ENCODE data around the gene KDM6A.
"Not testable (repeated sequence)": the region's sequence is repeated elsewhere in the genome, so short reads cannot be mapped to it uniquely, and the experiment has no call there.

KDM6A gene

DNA sequence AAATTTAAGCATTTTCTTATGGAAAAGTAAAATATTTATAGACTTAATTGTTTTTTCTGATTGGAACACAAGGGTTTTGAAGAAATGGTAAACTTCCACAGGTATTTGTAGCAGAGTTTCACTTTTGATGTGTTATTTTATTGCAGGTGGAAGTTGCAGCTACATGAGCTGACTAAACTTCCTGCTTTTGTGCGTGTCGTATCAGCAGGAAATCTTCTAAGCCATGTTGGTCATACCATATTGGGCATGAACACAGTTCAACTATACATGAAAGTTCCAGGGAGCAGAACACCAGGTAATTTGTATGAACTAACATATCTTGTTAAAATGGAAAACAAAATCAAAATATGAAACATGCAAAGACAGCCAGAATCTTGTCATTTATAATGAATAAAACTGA is 210.3 kb downstream of the KDM6A start:
- DNase-seq (ENCODE audit: low spot score): no peak

DNA sequence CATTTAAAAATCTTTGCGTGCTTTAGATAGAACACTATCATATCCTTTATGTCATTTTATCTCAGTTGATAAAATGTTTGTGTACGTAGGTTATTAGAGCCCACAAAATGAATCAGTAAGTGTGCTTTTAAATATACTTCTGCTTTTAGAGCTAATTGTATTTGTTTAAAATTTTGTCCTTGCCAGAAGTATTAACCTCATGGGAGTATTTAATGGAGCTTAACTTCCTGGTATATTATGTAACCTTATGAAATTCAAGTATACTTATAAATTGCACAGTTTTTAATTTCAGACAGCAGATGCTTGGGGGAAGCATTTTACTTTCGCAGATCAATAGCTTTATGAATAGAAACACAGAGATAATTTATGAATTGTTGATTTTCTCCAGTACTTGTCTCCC is 237.5 kb downstream of the KDM6A start:
- no peak for DNase-seq (ENCODE audit: low spot score)

DNA sequence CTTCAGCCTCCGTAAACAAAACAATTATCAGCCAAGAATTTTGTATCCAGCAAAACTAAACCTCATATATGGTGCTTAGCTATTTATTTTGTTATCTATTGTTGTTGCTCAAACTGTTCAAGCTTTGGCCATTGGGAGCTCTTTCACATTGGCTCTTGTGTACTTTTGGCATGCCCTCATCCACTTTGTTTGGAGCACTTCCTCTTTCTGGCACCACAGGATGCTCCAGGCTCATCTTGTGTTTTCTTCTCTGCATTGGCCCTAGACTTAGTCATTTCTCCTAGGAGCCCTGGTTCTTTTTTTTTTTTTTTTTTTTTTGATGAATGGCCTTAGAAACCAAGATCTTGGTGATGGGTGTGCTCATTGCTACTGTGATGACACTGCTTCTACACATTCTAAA is 253.2 kb downstream of the KDM6A start:
- no peak for DNase-seq (ENCODE audit: low spot score)

DNA sequence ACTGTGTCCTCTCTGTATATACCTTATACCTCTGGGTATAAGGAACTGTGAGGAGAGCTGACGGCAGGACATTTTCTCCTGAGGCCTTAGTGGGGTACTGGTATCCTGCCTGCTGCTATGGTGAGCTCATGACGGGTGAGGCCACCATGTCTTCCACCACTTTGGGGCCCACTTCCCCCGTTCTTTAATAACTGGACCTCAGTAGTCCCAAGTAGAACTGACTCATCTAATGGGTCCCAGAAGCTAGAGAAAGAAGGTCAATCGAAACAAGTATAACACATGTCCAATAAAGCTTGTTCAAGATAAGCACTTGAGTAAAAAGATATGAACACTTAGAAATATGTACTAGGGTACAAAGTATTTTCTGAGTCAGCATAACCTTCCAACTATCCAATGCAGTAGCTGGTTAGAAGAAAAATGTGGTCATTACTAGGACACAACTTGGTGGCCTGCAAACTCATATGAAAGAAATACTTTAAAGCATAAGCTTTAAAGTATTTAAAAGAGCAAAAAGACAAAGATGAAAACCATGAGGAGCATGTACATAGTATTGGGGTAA is 256.0 kb downstream of the KDM6A start:
- no peak for DNase-seq (ENCODE audit: low spot score)

DNA sequence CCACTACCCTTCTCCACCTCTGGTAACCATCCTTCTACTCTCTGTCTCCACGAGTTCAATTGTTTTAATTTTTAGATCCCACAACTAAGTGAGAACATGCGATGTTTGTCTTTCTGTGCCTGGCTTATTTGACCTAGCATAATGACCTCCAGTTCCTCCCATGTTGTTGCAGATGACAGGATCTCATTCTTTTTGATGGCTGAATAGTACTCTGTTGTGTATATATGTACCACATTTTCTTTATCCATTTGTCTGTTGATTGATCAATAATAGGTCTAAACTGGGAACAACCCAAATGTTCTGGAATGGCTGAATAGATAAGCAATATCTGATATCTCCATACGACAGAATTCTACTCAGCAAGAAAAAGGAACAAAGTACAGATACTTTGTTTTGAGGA is 260.5 kb downstream of the KDM6A start:
- DNase-seq (ENCODE audit: low spot score): no peak

DNA sequence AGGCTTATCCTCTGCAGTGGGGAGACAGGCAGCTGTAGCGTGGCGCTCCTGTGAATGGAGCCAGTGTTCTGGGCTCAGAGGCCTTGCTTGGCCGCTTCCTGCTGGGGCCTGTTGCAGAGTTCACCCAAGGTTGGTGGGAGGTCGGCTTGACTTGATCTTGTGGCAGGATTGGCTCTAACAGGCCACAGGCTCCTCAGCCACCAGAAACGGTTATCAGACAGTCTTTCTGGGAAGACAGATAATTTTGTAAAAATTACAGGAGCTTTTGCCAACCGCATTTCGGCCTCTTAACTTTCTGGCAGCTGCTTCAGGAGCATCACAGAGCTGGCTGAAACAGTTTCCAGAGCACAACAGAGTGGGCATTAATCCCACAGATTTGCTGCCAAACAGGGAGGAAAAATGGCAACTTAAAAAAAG is 261.3 kb downstream of the KDM6A start:
- no peak for DNase-seq (ENCODE audit: low spot score)

DNA sequence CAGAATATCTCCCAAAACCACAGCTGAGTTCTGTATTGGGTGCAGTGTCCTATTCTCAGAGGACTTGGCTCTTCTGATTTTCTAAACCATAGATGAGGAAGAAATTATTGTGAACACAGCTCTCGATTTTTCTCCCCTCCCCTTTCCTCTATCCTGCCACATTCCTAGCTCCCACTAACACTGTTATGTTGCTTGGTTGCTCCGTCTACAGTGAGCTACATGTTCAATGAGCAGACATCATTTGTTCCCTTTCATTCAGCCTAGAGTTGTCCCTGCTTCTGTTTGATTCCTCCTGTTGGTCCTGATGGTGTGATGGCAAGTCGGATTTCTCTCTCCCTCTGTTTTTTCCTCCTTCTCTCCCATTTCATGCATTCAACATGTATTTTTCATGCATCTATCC is 261.8 kb downstream of the KDM6A start:
- no peak for DNase-seq (ENCODE audit: low spot score)

DNA sequence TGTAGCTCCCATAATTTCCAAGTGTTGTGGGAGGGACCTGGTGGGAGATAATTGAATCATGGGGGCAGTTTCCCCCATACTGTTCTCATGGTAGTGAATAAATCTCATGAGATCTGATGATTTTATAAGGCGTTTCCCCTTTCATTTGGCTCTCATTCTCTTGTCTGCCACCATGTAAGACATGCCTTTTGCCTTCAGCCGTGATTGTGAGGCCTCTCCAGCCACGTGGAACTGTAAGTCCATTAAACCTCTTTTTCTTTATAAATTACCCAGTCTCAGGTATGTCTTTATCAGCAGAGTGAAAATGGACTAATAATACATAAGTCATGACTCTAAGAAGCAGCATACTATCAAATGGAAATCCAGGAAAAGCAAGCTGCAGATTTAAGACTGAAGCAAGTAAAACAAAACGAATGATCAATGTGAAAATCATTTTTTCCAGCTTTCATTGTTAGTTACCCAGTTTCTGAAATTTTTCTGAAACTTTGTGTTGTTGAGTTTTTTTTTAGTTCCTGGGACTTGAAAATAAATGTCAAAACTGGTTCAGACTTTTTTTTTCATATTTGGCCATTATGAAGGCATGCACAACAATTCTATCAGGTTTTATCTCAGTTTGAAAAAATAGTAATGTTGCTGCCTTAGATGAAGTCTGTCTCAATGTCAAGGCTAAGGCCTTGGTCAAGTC is 262.5 kb downstream of the KDM6A start:
- not testable (repeated sequence) for DNase-seq (ENCODE audit: low spot score)

DNA sequence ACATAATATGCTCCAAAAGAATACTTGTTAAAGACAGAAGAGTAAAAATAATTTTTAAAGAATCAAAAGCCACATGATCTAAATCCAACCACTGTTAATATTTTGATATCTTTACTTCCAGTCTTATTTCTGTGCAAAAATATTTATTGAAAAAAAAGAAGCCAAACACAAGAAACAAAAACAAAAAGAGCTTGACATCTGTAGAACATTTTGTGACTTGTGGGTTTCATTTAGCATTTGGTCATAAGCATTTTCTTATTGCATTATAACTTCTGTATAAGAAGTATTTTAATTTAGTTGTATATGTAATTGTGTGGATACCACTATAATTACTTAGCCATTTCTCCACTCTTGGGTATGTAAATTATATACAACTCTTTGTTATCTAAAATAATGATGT is 264.5 kb downstream of the KDM6A start:
- no peak for DNase-seq (ENCODE audit: low spot score)

DNA sequence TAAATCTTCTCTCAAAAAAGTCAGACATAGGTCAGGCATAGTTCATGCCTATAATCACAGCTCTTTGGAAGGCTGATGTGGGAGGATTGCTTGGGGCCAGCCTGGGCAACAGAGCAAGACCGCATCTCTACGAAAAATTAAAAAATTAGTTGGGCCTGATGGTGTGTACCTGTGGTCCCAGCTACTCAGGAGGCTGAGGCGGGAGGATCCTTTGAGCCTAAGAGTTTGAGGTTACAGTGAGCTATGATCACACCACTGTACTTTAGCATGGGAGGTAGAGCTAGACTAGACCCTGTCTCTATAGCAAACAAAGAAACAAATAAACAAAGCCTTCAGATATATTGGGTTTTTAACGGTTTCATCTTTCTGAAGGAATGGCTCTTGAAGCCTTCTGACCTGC is 265.5 kb downstream of the KDM6A start:
- no peak for DNase-seq (ENCODE audit: low spot score)

DNA sequence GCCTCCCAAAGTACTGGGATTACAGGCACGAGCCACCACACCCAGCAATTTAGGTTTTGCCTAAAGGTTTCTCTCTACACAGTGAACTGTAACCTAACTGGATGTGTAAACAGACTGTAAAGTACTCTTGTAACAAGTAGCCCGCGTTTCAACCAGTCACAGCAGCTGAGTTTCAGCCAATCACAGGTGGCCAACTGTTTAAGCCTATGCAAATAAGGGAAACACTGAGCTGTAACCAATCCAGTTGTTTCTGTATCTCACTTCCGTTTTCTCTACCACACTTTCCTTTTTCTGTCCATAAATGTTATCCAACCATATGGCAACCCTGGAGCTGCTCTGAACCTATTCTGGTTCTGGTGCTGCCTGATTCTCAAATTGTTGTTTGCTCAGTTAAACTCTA is 267.8 kb downstream of the KDM6A start:
- no peak for DNase-seq (ENCODE audit: low spot score)

DNA sequence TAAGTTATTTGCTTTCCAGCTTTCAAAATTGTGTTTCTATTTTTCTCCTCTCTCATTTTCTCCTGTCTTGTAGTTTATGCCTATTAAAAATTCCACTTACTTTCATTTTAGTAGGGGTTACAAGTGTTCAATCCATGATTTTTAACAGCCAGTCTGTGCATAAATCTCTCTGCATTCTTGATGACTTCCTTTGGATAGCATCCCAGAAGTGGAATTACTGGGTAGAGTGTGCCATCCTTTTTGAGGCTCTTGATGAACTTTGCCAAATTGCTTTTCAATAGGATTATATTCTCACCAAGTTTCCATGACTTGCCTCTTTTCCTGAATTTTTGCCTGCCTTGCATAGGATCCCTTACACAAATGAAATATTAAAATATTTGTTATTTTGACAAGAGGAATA is 269.2 kb downstream of the KDM6A start:
- DNase-seq (ENCODE audit: low spot score): no peak

DNA sequence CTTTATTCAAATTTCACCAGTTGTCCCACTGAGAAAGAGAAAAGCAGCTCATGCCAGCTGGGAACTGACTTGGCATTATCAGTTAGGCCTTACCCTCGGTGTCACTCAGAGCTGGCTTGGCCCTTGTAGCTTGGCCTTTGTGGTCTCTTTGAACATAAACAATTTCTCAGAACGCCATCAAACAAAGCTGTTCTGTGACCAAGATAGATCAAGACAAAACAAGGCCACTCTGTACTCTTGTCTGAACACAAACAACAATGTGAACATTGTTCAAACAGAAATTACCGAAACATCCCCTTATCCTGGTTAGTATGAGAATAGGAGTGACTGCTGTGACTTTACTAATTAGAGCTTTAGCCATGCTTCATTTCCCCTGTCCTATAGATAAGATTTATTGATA is 270.5 kb downstream of the KDM6A start:
- DNase-seq (ENCODE audit: low spot score): no peak

DNA sequence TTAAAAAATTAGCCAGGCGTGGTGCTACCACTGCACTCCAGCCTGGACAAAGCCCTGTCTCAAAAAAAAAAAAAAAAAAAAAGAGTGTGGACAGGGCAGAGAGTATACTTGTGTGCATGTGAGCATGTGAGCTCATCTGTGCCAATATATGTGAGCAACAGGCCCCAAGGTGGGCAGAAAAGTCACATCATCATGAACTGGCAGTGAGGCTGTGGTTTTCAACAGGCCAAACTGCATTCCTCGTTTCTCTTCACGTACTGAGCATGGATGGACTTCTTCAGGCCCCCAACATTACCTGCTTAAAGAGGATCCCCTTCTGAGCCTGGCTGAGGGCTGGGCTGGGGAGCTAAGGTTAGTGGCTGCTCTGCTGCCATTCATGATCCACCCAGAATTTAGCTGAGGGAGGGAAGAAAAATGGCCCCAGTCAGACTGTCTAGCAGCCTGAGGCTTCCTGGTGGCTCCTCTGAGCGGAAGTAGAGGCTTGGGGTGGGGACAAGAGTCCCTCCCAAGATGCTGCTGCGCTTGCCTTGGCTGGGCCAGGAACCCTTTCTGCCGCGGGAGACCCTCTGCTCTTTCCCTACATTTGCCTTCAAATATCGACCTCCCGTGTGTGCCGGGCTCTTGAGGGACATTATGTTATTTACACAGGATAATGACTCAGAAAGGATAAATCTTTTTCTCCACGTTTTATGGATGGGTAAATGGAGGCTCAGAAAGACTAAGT is 272.7 kb downstream of the KDM6A start:
- no peak for DNase-seq (ENCODE audit: low spot score)

DNA sequence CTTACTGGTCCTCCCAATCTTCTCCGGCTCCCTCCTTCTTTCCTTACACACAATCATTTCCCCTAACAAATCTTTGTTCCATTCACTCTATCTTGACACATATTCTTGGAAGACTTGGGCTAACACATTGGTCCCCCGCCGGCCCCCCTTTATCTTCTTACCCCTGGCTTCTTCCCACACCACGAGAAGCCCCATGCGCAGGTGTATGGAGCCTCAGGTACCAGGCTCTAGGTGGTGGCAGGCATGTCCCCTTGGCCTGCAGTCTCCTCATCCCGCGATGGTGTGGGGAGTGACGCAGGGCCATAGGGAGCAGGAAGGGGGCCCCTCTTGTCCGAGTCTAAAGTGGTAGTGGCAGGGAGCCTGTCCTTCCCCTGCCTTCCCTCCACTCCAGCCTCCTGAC is 277.8 kb downstream of the KDM6A start:
- no peak for DNase-seq (ENCODE audit: low spot score)

DNA sequence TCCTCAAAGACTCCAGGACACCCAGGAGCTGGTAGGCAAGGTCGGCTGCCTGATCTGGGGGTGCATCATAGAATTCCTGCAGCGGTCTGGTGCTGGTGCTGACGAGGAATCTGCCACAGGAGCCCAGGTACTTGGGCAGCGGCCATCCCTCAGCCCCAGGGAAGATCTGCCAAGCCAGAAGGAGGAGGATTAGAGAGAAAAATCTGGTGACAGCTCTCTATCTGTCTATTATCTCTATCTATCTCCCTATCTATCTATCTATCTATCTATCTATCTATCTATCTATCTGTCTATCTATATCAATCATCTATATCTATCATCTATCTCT is 281.0 kb downstream of the KDM6A start:
- no peak for DNase-seq (ENCODE audit: low spot score)

DNA sequence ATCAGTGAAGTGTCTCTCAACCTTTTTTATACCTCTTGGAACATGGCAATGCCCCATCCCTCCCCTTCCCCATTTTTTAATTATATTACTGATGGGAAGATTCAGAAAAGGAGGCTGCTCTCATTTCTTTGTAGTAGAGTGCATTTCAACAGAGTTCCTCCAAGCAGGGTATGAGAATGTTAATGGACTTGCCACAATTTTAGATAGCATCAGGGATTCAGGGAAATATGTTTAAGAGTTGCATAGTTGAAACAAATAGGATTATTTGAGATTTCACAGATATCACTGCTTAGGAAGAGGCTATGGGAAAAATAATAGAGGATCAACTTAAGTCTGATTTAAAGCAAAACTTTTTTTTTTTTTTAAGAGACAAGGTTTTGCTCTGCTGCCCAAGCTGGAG is 281.5 kb downstream of the KDM6A start:
- DNase-seq (ENCODE audit: low spot score): no peak

DNA sequence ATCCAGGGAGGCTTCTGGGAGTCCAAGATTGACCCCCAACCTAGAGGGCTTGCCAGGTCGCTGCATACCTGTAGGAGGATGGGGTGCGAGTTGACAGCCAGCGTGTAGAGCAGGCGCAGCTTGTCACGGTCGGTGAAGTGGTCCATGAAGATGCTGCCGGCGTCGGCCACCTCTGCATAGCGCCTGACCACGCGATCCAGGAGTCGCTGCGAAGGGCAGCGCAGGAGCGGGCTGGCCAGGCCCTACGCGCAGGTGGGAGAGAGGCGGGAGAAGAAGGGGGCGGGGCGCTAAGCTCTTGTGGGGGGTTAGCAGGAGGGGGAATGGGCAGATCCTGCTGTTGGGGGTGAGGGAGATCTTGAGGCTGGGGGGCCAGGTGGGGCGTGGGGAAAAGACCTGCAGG is 284.7 kb downstream of the KDM6A start:
- DNase-seq (ENCODE audit: low spot score): no peak
